Measurements from ENCODE around the gene TMPRSS12.
"Not testable (repeated sequence)": the region's sequence is repeated elsewhere in the genome, so short reads cannot be mapped to it uniquely, and the experiment has no call there.

The TMPRSS12 gene

GRCh38 chr12:50927356-50927755 is 84.6 kb downstream of the TMPRSS12 start:
- DNase-seq = no peak

GRCh38 chr12:50927766-50928224 is 85.1 kb downstream of the TMPRSS12 start:
- no peak for DNase-seq

GRCh38 chr12:50928392-50928791 is 85.7 kb downstream of the TMPRSS12 start:
- DNase-seq = no peak

GRCh38 chr12:50929831-50930230 is 87.1 kb downstream of the TMPRSS12 start:
- no peak for DNase-seq

DNA sequence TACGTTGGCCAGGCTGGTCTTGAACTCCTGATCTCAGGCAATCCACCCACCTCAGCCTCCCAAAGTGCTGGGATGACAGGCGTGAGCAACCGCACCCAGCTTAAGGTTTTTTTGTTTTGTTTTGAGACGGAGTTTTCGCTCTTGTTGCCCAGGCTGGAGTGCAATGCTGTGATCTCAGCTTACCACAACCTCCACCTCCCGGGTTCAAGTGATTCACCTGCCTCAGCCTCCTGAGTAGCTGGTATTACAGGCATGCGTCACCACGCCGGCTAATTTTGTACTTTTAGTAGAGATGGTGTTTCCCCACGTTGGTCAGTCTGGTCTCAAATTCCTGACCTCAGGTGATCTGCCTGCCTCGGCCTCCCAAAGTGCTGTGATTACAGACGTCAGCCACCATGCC is 87.8 kb downstream of the TMPRSS12 start:
- not testable (repeated sequence) for DNase-seq

DNA sequence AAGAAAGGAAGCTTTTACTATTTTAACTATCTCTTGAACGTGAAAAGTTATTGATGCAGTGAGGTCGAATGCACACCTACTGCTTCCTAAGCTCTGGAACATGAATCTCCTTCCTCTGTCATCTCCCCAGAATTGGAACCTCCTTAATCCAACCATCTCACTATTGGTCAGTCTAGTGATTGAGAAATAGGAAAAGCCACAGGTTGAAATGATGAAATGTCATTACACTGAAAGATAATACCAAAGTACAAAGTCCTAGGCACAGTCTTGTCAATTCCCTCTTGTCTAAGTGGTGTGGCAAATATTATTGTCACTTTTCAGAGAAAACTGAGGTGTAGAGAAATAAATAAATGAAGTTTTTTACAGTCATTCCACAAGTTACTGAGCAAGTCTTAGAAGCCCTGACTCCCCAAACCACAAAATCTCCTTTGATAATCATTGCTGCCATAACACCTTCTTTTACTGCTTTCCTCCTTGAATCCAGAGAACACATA is 90.1 kb downstream of the TMPRSS12 start:
- DNase-seq = no peak

DNA sequence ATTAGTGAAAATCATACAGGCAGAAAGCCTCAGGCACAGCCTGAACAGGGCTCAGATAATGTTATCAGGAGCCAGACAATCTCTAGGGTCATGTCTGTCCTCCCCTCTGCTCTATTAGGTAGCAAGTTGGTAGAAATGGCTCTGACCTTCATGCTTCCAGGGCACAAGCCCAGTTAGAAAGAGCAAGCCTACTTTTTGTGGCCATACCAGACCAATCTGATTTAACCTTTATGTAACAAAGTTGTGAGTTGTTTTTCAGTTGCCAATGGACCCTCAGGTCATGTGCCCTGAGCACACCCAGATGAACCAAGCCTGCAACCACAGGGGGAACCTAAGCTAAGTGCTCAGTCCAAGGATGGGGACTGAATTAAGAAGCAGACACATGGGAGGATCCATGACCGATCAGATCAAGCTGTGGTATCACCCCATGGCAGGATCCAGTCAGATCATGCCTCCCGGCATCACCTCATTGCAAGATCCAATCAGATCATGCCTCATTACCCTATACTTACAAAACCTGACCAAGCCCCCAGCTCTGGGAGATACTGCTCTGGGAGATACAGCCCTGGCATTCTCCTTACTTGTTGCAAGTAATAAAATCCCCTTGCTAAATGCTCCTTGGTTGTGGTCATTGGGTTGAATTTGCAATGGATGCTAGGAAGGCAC is 90.9 kb downstream of the TMPRSS12 start:
- peak; percentile 75 for DNase-seq

GRCh38 chr12:50934371-50934851 is 91.7 kb downstream of the TMPRSS12 start:
- DNase-seq = no peak

DNA sequence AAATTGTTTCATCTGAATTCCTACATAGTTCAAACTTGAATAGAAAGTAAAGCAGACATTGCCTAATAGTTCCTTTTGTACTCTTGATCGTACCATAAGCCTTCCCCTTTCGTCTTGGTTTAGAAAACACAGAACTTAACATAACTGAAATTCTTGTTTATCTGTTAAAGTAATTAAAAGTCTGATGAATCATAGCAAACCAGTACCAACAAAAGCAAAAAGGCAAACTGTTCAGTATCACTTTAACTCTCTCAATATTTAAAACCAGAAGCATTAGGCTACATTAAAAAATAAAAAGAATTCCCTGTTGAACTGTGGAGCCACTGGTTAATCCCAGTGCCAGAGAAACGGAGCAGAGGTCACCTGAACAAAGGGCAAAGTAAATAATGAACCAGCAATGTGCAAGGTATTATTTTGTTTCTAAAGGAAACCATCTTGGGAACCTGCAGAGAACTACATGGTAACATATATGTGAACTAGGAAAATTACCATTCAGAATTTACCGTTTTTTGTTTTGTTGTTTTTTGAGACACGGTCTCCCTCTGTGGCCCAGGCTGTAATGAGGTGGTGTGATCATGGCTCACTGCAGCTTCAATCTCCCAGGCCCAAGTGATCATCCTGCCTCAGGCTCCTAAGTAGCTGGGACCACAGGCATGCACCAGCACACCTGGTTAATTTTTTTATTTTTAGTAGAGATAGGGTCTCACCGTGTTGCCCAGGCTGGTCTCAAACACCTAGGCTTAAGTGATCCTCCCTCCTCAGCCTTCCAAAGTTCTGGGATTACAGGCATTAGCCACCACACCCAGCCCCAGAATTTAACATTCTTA is 92.5 kb downstream of the TMPRSS12 start:
- no peak for DNase-seq

DNA sequence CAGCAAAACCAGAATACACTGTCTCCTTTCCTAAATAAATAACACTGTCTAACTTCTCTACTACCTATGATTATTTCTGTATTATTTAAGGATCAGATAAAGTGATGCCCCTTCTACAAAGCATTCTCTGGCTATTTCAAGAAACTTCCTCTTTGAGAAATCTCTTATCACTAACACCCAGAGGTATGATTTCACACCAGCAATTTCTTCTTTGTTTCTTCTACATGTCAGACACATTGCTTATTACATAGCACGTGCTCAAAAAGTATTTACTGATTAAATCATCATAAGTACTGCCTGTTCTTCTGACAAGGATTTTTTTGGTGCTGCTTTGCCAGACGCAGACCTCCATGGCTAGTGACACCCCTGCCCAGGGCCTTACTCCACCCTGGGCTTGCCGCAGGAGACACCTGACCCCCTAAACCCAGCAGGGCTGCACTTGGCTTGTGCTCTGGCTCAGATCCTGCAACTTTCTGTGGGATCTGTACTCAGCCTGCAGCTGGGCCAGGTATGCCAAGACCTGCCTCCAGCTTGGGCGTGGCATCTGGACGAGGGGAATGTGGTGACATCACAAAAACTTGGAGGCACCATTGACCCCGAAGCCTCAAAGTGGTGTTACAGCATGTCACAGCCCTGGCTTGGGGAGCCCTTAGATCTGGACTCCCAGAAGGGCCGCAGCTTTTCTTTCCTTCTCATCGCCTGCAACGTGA is 94.2 kb downstream of the TMPRSS12 start:
- DNase-seq = no peak

Data from NCI-H146 (cell line).